ENCODE data around the gene PRKACA. TPM values are rescaled to one million over a fixed set of nuclear protein-coding genes. Genes with fewer than 3 reads are reported as not detected.

Gene PRKACA
- polyA plus RNA-seq, 4 donors = 34.7 to 66.1 (median 44.1) TPM

GRCh38 chr19:14058182-14059092 lies 59.1 kb downstream of the PRKACA start:
- Histone ChIP-seq H3K36me3 (ENCODE audit: control insufficient read depth in 3 of 3, insufficient read depth in 2 of 3, low read depth in 1 of 3, low read length in 3 of 3) (no peaks in the 10 kb centered on the region), H3K4me3 (ENCODE audit: low read depth in 1 of 3, low read length in 3 of 3) (no peak overlapping the region), H3K9me3 (ENCODE audit: control insufficient read depth in 2 of 2, insufficient read depth in 1 of 2, low read depth in 1 of 2, low read length in 1 of 2) (no peaks in the 10 kb centered on the region), H3K4me1 (ENCODE audit: control insufficient read depth in 3 of 3, insufficient read depth in 2 of 3, low read depth in 1 of 3, low read length in 2 of 3) (peaks cover 0 to 31% (median 2%) of the 10 kb centered on the region in 3 donors), H3K27ac (ENCODE audit: low read depth in 1 of 3, low read length in 2 of 3) (no peak overlapping the region), H3K27me3 (ENCODE audit: control insufficient read depth in 3 of 3, insufficient read depth in 3 of 3, low read length in 3 of 3) (peaks cover 0 to 40% (median 6%) of the 10 kb centered on the region in 3 donors)
- WGBS, 3 donors = 24 to 45% (median 35%) methylated on average over 15 to 17 of the region's 17 CpGs
- DNase-seq = no peak
- FAIRE-seq = no peak

- Histone ChIP-seq H3K4me1 (ENCODE audit: control insufficient read depth in 3 of 3, insufficient read depth in 2 of 3, low read depth in 1 of 3, low read length in 2 of 3) (peaks cover 0 to 26% (median 2%) of the 10 kb centered on the region in 3 donors), H3K9me3 (ENCODE audit: control insufficient read depth in 2 of 2, insufficient read depth in 1 of 2, low read depth in 1 of 2, low read length in 1 of 2) (peaks cover 0 to 6% of the 10 kb centered on the region in 2 donors), H3K4me3 (ENCODE audit: low read depth in 1 of 3, low read length in 3 of 3) (peak overlapping the region in 1 of 3 donors; percentile 7), H3K27ac (ENCODE audit: low read depth in 1 of 3, low read length in 2 of 3) (no peak overlapping the region), H3K36me3 (ENCODE audit: control insufficient read depth in 3 of 3, insufficient read depth in 2 of 3, low read depth in 1 of 3, low read length in 3 of 3) (peaks cover 0 to 7% (median 0%) of the 10 kb centered on the region in 3 donors), H3K27me3 (ENCODE audit: control insufficient read depth in 3 of 3, insufficient read depth in 3 of 3, low read length in 3 of 3) (peaks cover 0 to 40% (median 6%) of the 10 kb centered on the region in 3 donors)
- 31 to 47% (median 44%) methylated on average over 17 to 19 of the region's 19 CpGs for WGBS, 3 donors
- FAIRE-seq (no peak), DNase-seq (no peak)
Observed at GRCh38 chr19:14056741-14057356, 60.7 kb downstream of the PRKACA start.

GRCh38 chr19:14056069-14056666 lies 61.4 kb downstream of the PRKACA start:
- peaks cover 0 to 19% (median 0%) of the 10 kb centered on the region in 3 donors for H3K4me1 ChIP-seq (ENCODE audit: control insufficient read depth in 3 of 3, insufficient read depth in 2 of 3, low read depth in 1 of 3, low read length in 2 of 3)
- WGBS, 3 donors = 94 to 97% (median 96%) methylated on average over 10 of the region's 10 CpGs
- no peak for FAIRE-seq

GRCh38 chr19:14055396-14055795 lies 62.2 kb downstream of the PRKACA start:
- Histone ChIP-seq H3K27ac (ENCODE audit: low read depth in 1 of 3, low read length in 2 of 3) (no peak overlapping the region), H3K4me1 (ENCODE audit: control insufficient read depth in 3 of 3, insufficient read depth in 2 of 3, low read depth in 1 of 3, low read length in 2 of 3) (peaks cover 0 to 18% (median 0%) of the 10 kb centered on the region in 3 donors), H3K36me3 (ENCODE audit: control insufficient read depth in 3 of 3, insufficient read depth in 2 of 3, low read depth in 1 of 3, low read length in 3 of 3) (peaks cover 0 to 14% (median 0%) of the 10 kb centered on the region in 3 donors), H3K9me3 (ENCODE audit: control insufficient read depth in 2 of 2, insufficient read depth in 1 of 2, low read depth in 1 of 2, low read length in 1 of 2) (peaks cover 0 to 6% of the 10 kb centered on the region in 2 donors), H3K4me3 (ENCODE audit: low read depth in 1 of 3, low read length in 3 of 3) (no peak overlapping the region), H3K27me3 (ENCODE audit: control insufficient read depth in 3 of 3, insufficient read depth in 3 of 3, low read length in 3 of 3) (peaks cover 0 to 40% (median 6%) of the 10 kb centered on the region in 3 donors)
- FAIRE-seq (no peak), DNase-seq (no peak)
- 86 to 98% (median 91%) methylated on average over 3 of the region's 3 CpGs for WGBS, 3 donors

More at GRCh38 chr19:14056069-14056666, 61.4 kb downstream of the PRKACA start:
- peaks cover 0 to 10% (median 0%) of the 10 kb centered on the region in 3 donors for H3K36me3 ChIP-seq (ENCODE audit: control insufficient read depth in 3 of 3, insufficient read depth in 2 of 3, low read depth in 1 of 3, low read length in 3 of 3)
- H3K27me3 ChIP-seq (ENCODE audit: control insufficient read depth in 3 of 3, insufficient read depth in 3 of 3, low read length in 3 of 3) = peaks cover 0 to 40% (median 6%) of the 10 kb centered on the region in 3 donors
- H3K27ac ChIP-seq (ENCODE audit: low read depth in 1 of 3, low read length in 2 of 3) = no peak overlapping the region
- no peak overlapping the region for H3K4me3 ChIP-seq (ENCODE audit: low read depth in 1 of 3, low read length in 3 of 3)
- no peak for DNase-seq
- H3K9me3 ChIP-seq (ENCODE audit: control insufficient read depth in 2 of 2, insufficient read depth in 1 of 2, low read depth in 1 of 2, low read length in 1 of 2) = peaks cover 0 to 6% of the 10 kb centered on the region in 2 donors

- Histone ChIP-seq H3K27ac (ENCODE audit: low read depth in 1 of 3, low read length in 2 of 3) (no peak overlapping the region), H3K27me3 (ENCODE audit: control insufficient read depth in 3 of 3, insufficient read depth in 3 of 3, low read length in 3 of 3) (peaks cover 0 to 38% (median 4%) of the 10 kb centered on the region in 3 donors), H3K4me1 (ENCODE audit: control insufficient read depth in 3 of 3, insufficient read depth in 2 of 3, low read depth in 1 of 3, low read length in 2 of 3) (peaks cover 0 to 12% (median 0%) of the 10 kb centered on the region in 3 donors), H3K36me3 (ENCODE audit: control insufficient read depth in 3 of 3, insufficient read depth in 2 of 3, low read depth in 1 of 3, low read length in 3 of 3) (peaks cover 0 to 14% (median 0%) of the 10 kb centered on the region in 3 donors), H3K9me3 (ENCODE audit: control insufficient read depth in 2 of 2, insufficient read depth in 1 of 2, low read depth in 1 of 2, low read length in 1 of 2) (peaks cover 0 to 6% of the 10 kb centered on the region in 2 donors), H3K4me3 (ENCODE audit: low read depth in 1 of 3, low read length in 3 of 3) (no peak overlapping the region)
- 54 to 73% (median 61%) methylated on average over 11 of the region's 11 CpGs for WGBS, 3 donors
- FAIRE-seq (no peak), DNase-seq (no peak)
Observed at GRCh38 chr19:14054721-14055120, 62.8 kb downstream of the PRKACA start.

- Histone ChIP-seq H3K9me3 (ENCODE audit: control insufficient read depth in 2 of 2, insufficient read depth in 1 of 2, low read depth in 1 of 2, low read length in 1 of 2) (peaks cover 0 to 6% of the 10 kb centered on the region in 2 donors), H3K4me1 (ENCODE audit: control insufficient read depth in 3 of 3, insufficient read depth in 2 of 3, low read depth in 1 of 3, low read length in 2 of 3) (peaks cover 0 to 6% (median 0%) of the 10 kb centered on the region in 3 donors), H3K27ac (ENCODE audit: low read depth in 1 of 3, low read length in 2 of 3) (no peak overlapping the region), H3K27me3 (ENCODE audit: control insufficient read depth in 3 of 3, insufficient read depth in 3 of 3, low read length in 3 of 3) (peaks cover 0 to 32% (median 4%) of the 10 kb centered on the region in 3 donors), H3K36me3 (ENCODE audit: control insufficient read depth in 3 of 3, insufficient read depth in 2 of 3, low read depth in 1 of 3, low read length in 3 of 3) (peaks cover 0 to 16% (median 1%) of the 10 kb centered on the region in 3 donors), H3K4me3 (ENCODE audit: low read depth in 1 of 3, low read length in 3 of 3) (no peak overlapping the region)
- 81 to 89% (median 82%) methylated on average over 6 of the region's 6 CpGs for WGBS, 3 donors
- FAIRE-seq (no peak), DNase-seq (no peak)
Observed at GRCh38 chr19:14054099-14054498, 63.5 kb downstream of the PRKACA start.

GRCh38 chr19:14053500-14053899 lies 64.1 kb downstream of the PRKACA start:
- 90 to 93% (median 92%) methylated on average over 8 to 11 of the region's 11 CpGs for WGBS, 3 donors
- FAIRE-seq = no peak
- Histone ChIP-seq H3K27me3 (ENCODE audit: control insufficient read depth in 3 of 3, insufficient read depth in 3 of 3, low read length in 3 of 3) (peaks cover 0 to 26% (median 4%) of the 10 kb centered on the region in 3 donors), H3K9me3 (ENCODE audit: control insufficient read depth in 2 of 2, insufficient read depth in 1 of 2, low read depth in 1 of 2, low read length in 1 of 2) (peaks cover 0 to 7% of the 10 kb centered on the region in 2 donors), H3K27ac (ENCODE audit: low read depth in 1 of 3, low read length in 2 of 3) (no peak overlapping the region), H3K4me1 (ENCODE audit: control insufficient read depth in 3 of 3, insufficient read depth in 2 of 3, low read depth in 1 of 3, low read length in 2 of 3) (peaks cover 0 to 3% (median 0%) of the 10 kb centered on the region in 3 donors), H3K36me3 (ENCODE audit: control insufficient read depth in 3 of 3, insufficient read depth in 2 of 3, low read depth in 1 of 3, low read length in 3 of 3) (peaks cover 0 to 22% (median 2%) of the 10 kb centered on the region in 3 donors), H3K4me3 (ENCODE audit: low read depth in 1 of 3, low read length in 3 of 3) (no peak overlapping the region)
- DNase-seq = no peak

- WGBS, 3 donors = 93 to 95% (median 95%) methylated on average over 3 of the region's 3 CpGs
Observed at GRCh38 chr19:14053032-14053431, 64.5 kb downstream of the PRKACA start.

More at GRCh38 chr19:14053032-14053431, 64.5 kb downstream of the PRKACA start:
- FAIRE-seq (no peak), DNase-seq (no peak)
- Histone ChIP-seq H3K36me3 (ENCODE audit: control insufficient read depth in 3 of 3, insufficient read depth in 2 of 3, low read depth in 1 of 3, low read length in 3 of 3) (peaks cover 0 to 24% (median 2%) of the 10 kb centered on the region in 3 donors), H3K27ac (ENCODE audit: low read depth in 1 of 3, low read length in 2 of 3) (no peak overlapping the region), H3K9me3 (ENCODE audit: control insufficient read depth in 2 of 2, insufficient read depth in 1 of 2, low read depth in 1 of 2, low read length in 1 of 2) (peaks cover 0 to 10% of the 10 kb centered on the region in 2 donors), H3K27me3 (ENCODE audit: control insufficient read depth in 3 of 3, insufficient read depth in 3 of 3, low read length in 3 of 3) (peaks cover 0 to 21% (median 0%) of the 10 kb centered on the region in 3 donors), H3K4me1 (ENCODE audit: control insufficient read depth in 3 of 3, insufficient read depth in 2 of 3, low read depth in 1 of 3, low read length in 2 of 3) (peaks cover 0 to 2% (median 0%) of the 10 kb centered on the region in 3 donors), H3K4me3 (ENCODE audit: low read depth in 1 of 3, low read length in 3 of 3) (no peak overlapping the region)
